Epithelial cell of prostate (primary cell): Measurements from ENCODE around the gene FOXF2.
"Not testable (repeated sequence)": the region's sequence is repeated elsewhere in the genome, so short reads cannot be mapped to it uniquely, and the experiment has no call there.

Experiments used
- DNase-seq: peaks from one replicate; pipeline ENCODE4 v3.0.0-alpha.2; 2011; ENCODE audit warnings: low read depth, low spot score
- H3K27ac ChIP-seq: fragments of 450-650 bp; 2 replicates; pipeline ENCODE4 v1.5.1; 2017; ENCODE audit warnings: mild to moderate bottlenecking

The FOXF2 gene

GRCh38 chr6:1389369-1390132, at the start of gene FOXF2:
TSS of gene FOXF2 (plus strand) at chr6:1389576. CDS start at chr6:1389948, 372 bp downstream.
- H3K27ac ChIP-seq: no peak within 1 kb of the TSS
- DNase-seq: no peak

- DNase-seq: no peak
- no peak overlapping the region for H3K27ac ChIP-seq
Observed at GRCh38 chr6:1346101-1346500, 43.3 kb upstream of the FOXF2 start.

GRCh38 chr6:1346558-1347091, 42.8 kb upstream of the FOXF2 start:
- DNase-seq: no peak
- H3K27ac ChIP-seq: no peak overlapping the region

GRCh38 chr6:1347161-1347560, 42.2 kb upstream of the FOXF2 start:
- H3K27ac ChIP-seq: no peak overlapping the region
- DNase-seq: no peak

GRCh38 chr6:1348675-1349074, 40.7 kb upstream of the FOXF2 start:
- no peak for DNase-seq

GRCh38 chr6:1349655-1350054, 39.7 kb upstream of the FOXF2 start:
- no peak for DNase-seq
- H3K27ac ChIP-seq: no peak overlapping the region

More at GRCh38 chr6:1348675-1349074, 40.7 kb upstream of the FOXF2 start:
- no peak overlapping the region for H3K27ac ChIP-seq

- H3K27ac ChIP-seq: no peak overlapping the region
- DNase-seq: no peak
Observed at GRCh38 chr6:1351381-1352008, 37.9 kb upstream of the FOXF2 start.

- DNase-seq, H3K27ac ChIP-seq: not testable (repeated sequence)
Observed at GRCh38 chr6:1355068-1355467, 34.3 kb upstream of the FOXF2 start.

- not testable (repeated sequence) for DNase-seq
Observed at GRCh38 chr6:1361717-1362116, 27.7 kb upstream of the FOXF2 start.

GRCh38 chr6:1362643-1363042, 26.7 kb upstream of the FOXF2 start:
- DNase-seq: no peak

More at GRCh38 chr6:1361717-1362116, 27.7 kb upstream of the FOXF2 start:
- H3K27ac ChIP-seq: not testable (repeated sequence)

GRCh38 chr6:1363298-1363697, 26.1 kb upstream of the FOXF2 start:
- no peak overlapping the region for H3K27ac ChIP-seq
- DNase-seq: no peak

More at GRCh38 chr6:1362643-1363042, 26.7 kb upstream of the FOXF2 start:
- H3K27ac ChIP-seq: no peak overlapping the region

- DNase-seq: no peak
- H3K27ac ChIP-seq: no peak overlapping the region
Observed at GRCh38 chr6:1363729-1364572, 25.4 kb upstream of the FOXF2 start.

GRCh38 chr6:1364791-1365190, 24.6 kb upstream of the FOXF2 start:
- no peak for DNase-seq
- H3K27ac ChIP-seq: no peak overlapping the region

GRCh38 chr6:1365686-1366085, 23.7 kb upstream of the FOXF2 start:
- DNase-seq: no peak
- no peak overlapping the region for H3K27ac ChIP-seq

- DNase-seq: no peak
- H3K27ac ChIP-seq: no peak overlapping the region
Observed at GRCh38 chr6:1367771-1368170, 21.6 kb upstream of the FOXF2 start.

- DNase-seq: no peak
- H3K27ac ChIP-seq: no peak overlapping the region
Observed at GRCh38 chr6:1368940-1369339, 20.4 kb upstream of the FOXF2 start.

- DNase-seq, H3K27ac ChIP-seq: not testable (repeated sequence)
Observed at GRCh38 chr6:1369695-1370094, 19.7 kb upstream of the FOXF2 start.

- DNase-seq: no peak
Observed at GRCh38 chr6:1371933-1372332, 17.4 kb upstream of the FOXF2 start.

GRCh38 chr6:1372690-1373089, 16.7 kb upstream of the FOXF2 start:
- no peak overlapping the region for H3K27ac ChIP-seq
- DNase-seq: no peak

More at GRCh38 chr6:1371933-1372332, 17.4 kb upstream of the FOXF2 start:
- H3K27ac ChIP-seq: no peak overlapping the region

GRCh38 chr6:1376653-1377052, 12.7 kb upstream of the FOXF2 start:
- no peak overlapping the region for H3K27ac ChIP-seq
- DNase-seq: no peak
